H1 (cell line): ENCODE measurements around the gene ABCD1. TPM values are rescaled to one million over a fixed set of nuclear protein-coding genes. Genes with fewer than 3 reads are reported as not detected.

ENCODE experiments used
- CTCF ChIA-PET: fragments of 300-600 bp; sonication (Branson Sonifier 250); formaldehyde crosslinking; loops from one replicate; lab custom pipeline; 2021; ENCODE audit not compliant: partially characterized antibody; lab: Charles Lee
- POLR2A ChIA-PET: fragments of 300-600 bp; sonication (Branson Sonifier 250); formaldehyde crosslinking; loops from one replicate; lab custom pipeline; 2021; ENCODE audit warnings: inconsistent platforms; ENCODE audit not compliant: partially characterized antibody; lab: Charles Lee
- DNase-seq, 2 experiments: peaks; one replicate each; pipeline versions ENCODE4 v3.0.0 to v3.0.0-alpha.2; 2010 to 2022; ENCODE audit warnings: low spot score in 2 of 2, low read depth in 1 of 2, mixed read lengths in 1 of 2
- FAIRE-seq: peaks from 2 replicates; lab custom pipeline; 2011; peaks lifted over from hg19 to GRCh38; lab: Jason Lieb, UNC
- H2AFZ ChIP-seq: 2 replicates; pipeline ENCODE4 v1.8.1; 2012; ENCODE audit warnings: low read length, inconsistent platforms
- H2AK5ac ChIP-seq: 2 replicates; pipeline ENCODE4 v1.6.1; 2013; ENCODE audit warnings: low read depth, low read length
- H2BK120ac ChIP-seq: replicated peaks from 2 replicates; pipeline ENCODE3; 2013; ENCODE audit warnings: low read depth, low read length, inconsistent platforms
- H2BK12ac ChIP-seq: 2 replicates; pipeline ENCODE4 v1.6.1; 2013; ENCODE audit warnings: low read depth, low read length
- H2BK15ac ChIP-seq: 2 replicates; pipeline ENCODE4 v1.6.1; 2013; ENCODE audit warnings: low read length
- H2BK20ac ChIP-seq: 2 replicates; pipeline ENCODE4 v1.6.1; 2013; ENCODE audit warnings: low read length
- H2BK5ac ChIP-seq: 2 replicates; pipeline ENCODE4 v1.6.1; 2013; ENCODE audit warnings: low read depth, low read length
- H3K14ac ChIP-seq: 2 replicates; pipeline ENCODE4 v1.6.1; 2013; ENCODE audit warnings: inconsistent platforms; ENCODE audit not compliant: insufficient read length
- H3K18ac ChIP-seq: 2 replicates; pipeline ENCODE4 v1.6.1; 2013; ENCODE audit warnings: low read length; ENCODE audit errors: extremely low read depth
- H3K23ac ChIP-seq: 2 replicates; pipeline ENCODE4 v1.6.1; 2013; ENCODE audit warnings: inconsistent platforms; ENCODE audit not compliant: insufficient read length
- H3K23me2 ChIP-seq: 2 replicates; pipeline ENCODE4 v1.6.1; 2013; ENCODE audit warnings: low read depth, low read length
- H3K27ac ChIP-seq: 2 replicates; pipeline ENCODE4 v1.6.1; 2011; ENCODE audit warnings: low read depth, low read length, inconsistent platforms
- H3K27me3 ChIP-seq, 4 experiments: replicated peaks in 1 of 4; 1 replicate in 1 of 4; 2 replicates in 3 of 4; pipeline versions ENCODE4 v1.6.1 to v1.8.1; 2011 to 2013; ENCODE audit warnings: low read length in 3 of 4, mild to moderate bottlenecking in 3 of 4, inconsistent platforms in 2 of 4, mixed read lengths in 2 of 4, moderate library complexity in 1 of 4; ENCODE audit not compliant: control insufficient read depth in 3 of 4, insufficient read depth in 3 of 4; ENCODE audit errors: extremely low read depth in 1 of 4
- H3K36me3 ChIP-seq, 4 experiments: 2 replicates each; pipeline versions ENCODE4 v1.6.1 to v1.8.1; 2011 to 2013; ENCODE audit warnings: mild to moderate bottlenecking in 4 of 4, low read length in 3 of 4, moderate library complexity in 2 of 4, control low read depth in 1 of 4, inconsistent platforms in 1 of 4; ENCODE audit not compliant: insufficient read depth in 4 of 4, control insufficient read depth in 2 of 4
- H3K4ac ChIP-seq: replicated peaks from 2 replicates; pipeline ENCODE3; 2013; ENCODE audit warnings: low read length, low read depth, mixed read lengths, inconsistent platforms; ENCODE audit not compliant: insufficient read length
- H3K4me1 ChIP-seq, 4 experiments: replicated peaks in 1 of 4; 1 replicate in 1 of 4; 2 replicates in 3 of 4; pipeline versions ENCODE4 v1.6.1 to v1.8.1; 2011 to 2013; ENCODE audit warnings: low read length in 3 of 4, inconsistent platforms in 2 of 4, mixed read lengths in 1 of 4; ENCODE audit not compliant: insufficient read depth in 4 of 4, control insufficient read depth in 3 of 4
- H3K4me2 ChIP-seq, 2 experiments: 2 replicates each; pipeline versions ENCODE4 v1.6.1 to v1.8.1; 2011 to 2013; ENCODE audit warnings: low read depth in 2 of 2, low read length in 2 of 2, control low read depth in 1 of 2, inconsistent platforms in 1 of 2, mild to moderate bottlenecking in 1 of 2; ENCODE audit not compliant: insufficient read depth in 1 of 2
- H3K4me3 ChIP-seq, 4 experiments: fragments of 200-600, 300-600 bp in 1 of 4; sonication (generic), shearing (Covaris generic), sonication (Bioruptor Twin) in 1 of 4; 2 replicates each; pipeline versions ENCODE4 v1.5.1 to v1.8.1; 2011 to 2016; ENCODE audit warnings: low read length in 4 of 4, low read depth in 3 of 4, control low read depth in 2 of 4, inconsistent platforms in 2 of 4, mild to moderate bottlenecking in 2 of 4, mixed read lengths in 1 of 4, moderate library complexity in 1 of 4; ENCODE audit not compliant: insufficient read depth in 2 of 4; ENCODE audit errors: extremely low read depth in 1 of 4
- H3K56ac ChIP-seq: replicated peaks from 2 replicates; pipeline ENCODE3; 2013; ENCODE audit warnings: low read depth, mild to moderate bottlenecking, mixed read lengths, low read length, inconsistent platforms; ENCODE audit not compliant: insufficient read length
- H3K79me1 ChIP-seq: 2 replicates; pipeline ENCODE4 v1.6.1; 2013; ENCODE audit warnings: low read depth, low read length, control low read depth
- H3K79me2 ChIP-seq, 2 experiments: 2 replicates each; pipeline versions ENCODE4 v1.6.1 to v1.8.1; 2012 to 2013; ENCODE audit warnings: low read length in 2 of 2, mild to moderate bottlenecking in 2 of 2, inconsistent platforms in 1 of 2; ENCODE audit not compliant: insufficient read depth in 2 of 2, control insufficient read depth in 1 of 2
- H3K9ac ChIP-seq, 4 experiments: replicated peaks in 1 of 4; 1 replicate in 1 of 4; 2 replicates in 3 of 4; pipeline versions ENCODE4 v1.6.1 to v1.8.1; 2011 to 2013; ENCODE audit warnings: low read depth in 3 of 4, low read length in 3 of 4, control low read depth in 2 of 4, mild to moderate bottlenecking in 2 of 4, moderate library complexity in 2 of 4, inconsistent platforms in 1 of 4; ENCODE audit errors: extremely low read depth in 1 of 4
- H3K9me3 ChIP-seq, 2 experiments: 2 replicates each; pipeline versions ENCODE4 v1.6.1 to v1.8.1; 2012 to 2013; ENCODE audit warnings: mild to moderate bottlenecking in 2 of 2, moderate library complexity in 2 of 2, control low read depth in 1 of 2, inconsistent platforms in 1 of 2, low read depth in 1 of 2, low read length in 1 of 2, mixed read lengths in 1 of 2; ENCODE audit not compliant: insufficient read depth in 2 of 2
- H4K20me1 ChIP-seq, 2 experiments: replicated peaks in 1 of 2; 2 replicates each; pipeline versions ENCODE3 to v1.8.1; 2011 to 2013; ENCODE audit warnings: inconsistent platforms in 2 of 2, low read length in 2 of 2, mild to moderate bottlenecking in 1 of 2; ENCODE audit not compliant: insufficient read depth in 2 of 2, control insufficient read depth in 1 of 2
- H4K5ac ChIP-seq: 2 replicates; pipeline ENCODE4 v1.6.1; 2013; ENCODE audit warnings: low read length, low read depth, mixed read lengths, inconsistent platforms; ENCODE audit not compliant: insufficient read length
- H4K8ac ChIP-seq: 2 replicates; pipeline ENCODE4 v1.8.0; 2013; ENCODE audit warnings: mild to moderate bottlenecking, moderate library complexity, low read length, inconsistent platforms; ENCODE audit not compliant: insufficient read depth; ENCODE audit errors: extremely low read depth
- H4K91ac ChIP-seq: replicated peaks from 2 replicates; pipeline ENCODE3; 2013; ENCODE audit warnings: low read length, mixed read lengths, inconsistent platforms; ENCODE audit not compliant: insufficient read length
- CTCF ChIP-seq, 3 experiments: IDR thresholded peaks; 1 replicate in 2 of 3; 2 replicates in 1 of 3; pipeline versions ENCODE4 v1.5.1 to v1.6.1; 2011; ENCODE audit warnings: low read length in 3 of 3, mild to moderate bottlenecking in 3 of 3, inconsistent platforms in 2 of 3, low read depth in 1 of 3, moderate library complexity in 1 of 3; ENCODE audit not compliant: insufficient read depth in 1 of 3; ENCODE audit errors: control extremely low read depth in 1 of 3
- E2F6 ChIP-seq: IDR thresholded peaks from 2 replicates; pipeline ENCODE4 v1.6.1; 2012; ENCODE audit warnings: inconsistent platforms
- KDM4A ChIP-seq: IDR thresholded peaks from one replicate; pipeline ENCODE4 v1.7.1; 2012; ENCODE audit warnings: low read depth, mild to moderate bottlenecking, moderate library complexity, low read length, inconsistent platforms; ENCODE audit not compliant: severe bottlenecking
- PHF8 ChIP-seq: fragments of 200-600 bp; sonication (generic); conservative IDR thresholded peaks from 2 replicates; pipeline ENCODE4 v1.7.1; 2012; ENCODE audit warnings: low read depth, mild to moderate bottlenecking, inconsistent platforms, low read length, moderate library complexity
- POLR2A ChIP-seq, 2 experiments: IDR thresholded peaks; 1 replicate in 1 of 2; 2 replicates in 1 of 2; pipeline ENCODE4 v1.6.1; 2011; ENCODE audit warnings: low read depth in 2 of 2, low read length in 2 of 2, mild to moderate bottlenecking in 2 of 2; ENCODE audit errors: control extremely low read depth in 1 of 2
- RNF2 ChIP-seq: fragments of 200-900, 300-1000 bp; sonication (generic); IDR thresholded peaks from 2 replicates; pipeline ENCODE4 v1.7.1; 2016; ENCODE audit warnings: borderline replicate concordance, low read depth, mild to moderate bottlenecking, antibody characterized with exemption, low read length; ENCODE audit not compliant: poor library complexity, severe bottlenecking; ENCODE audit errors: missing control alignments
- RXRA ChIP-seq: IDR thresholded peaks from 2 replicates; pipeline ENCODE4 v1.6.1; 2011; ENCODE audit warnings: low read depth, mild to moderate bottlenecking, low read length, moderate library complexity; ENCODE audit not compliant: insufficient read depth
- SIRT6 ChIP-seq: IDR thresholded peaks from one replicate; pipeline ENCODE4 v1.7.1; 2012; ENCODE audit warnings: low read length, inconsistent platforms
- TBP ChIP-seq: IDR thresholded peaks from 2 replicates; pipeline ENCODE4 v1.6.1; 2011; ENCODE audit warnings: low read depth, low read length, improper control_type of control experiment
- WGBS, 2 experiments: shearing (Covaris generic) in 1 of 2; methylation state at CpG; one replicate each; pipeline versions ENCODE4 v1.1.6 to v1.1.7; 2013 to 2015; ENCODE audit warnings: low lambda C conversion rate in 2 of 2, mixed read lengths in 2 of 2, inconsistent platforms in 1 of 2, low coverage in 1 of 2, missing lambda C conversion rate in 1 of 2; ENCODE audit not compliant: insufficient replicate concordance in 2 of 2, insufficient coverage in 1 of 2, insufficient read length in 1 of 2; ENCODE audit errors: extremely low coverage in 1 of 2, missing lambda C conversion rate in 1 of 2; 5-methylcytosine and 5-hydroxymethylcytosine counted together
- polyA plus RNA-seq, 7 experiments: library from polyadenylated mRNA; depleted of rRNA in 3 of 7; stranded (reverse) in 5 of 7; unstranded in 2 of 7; fragments of >200 nt in 5 of 7; fragments of 200-250 nt in 2 of 7; gene quantifications; 1 replicate in 5 of 7; 2 replicates in 1 of 7; 4 replicates in 1 of 7; pipeline versions ENCODE4 v1.2.1 to v1.2.3, GENCODE V29; 2011 to 2013; ENCODE audit warnings: missing spikeins in 2 of 7, mixed read lengths in 2 of 7
- total RNA-seq: library from RNA; stranded (reverse); fragmentation: NEBNext Ultra II Directional; extraction: Animal tissue kit (Norgen Biotek cat#: 25700); gene quantifications from 2 replicates; pipeline ENCODE4 v1.2.1, GENCODE V29; 2021

Gene ABCD1
- total and polyA plus RNA-seq, 2 of the 8 experiments (the other 6 are each of a cell fraction or from before 2014, with no cell fraction given): 3.1 to 6.6 TPM

GRCh38 chrX:153769158-153769864 lies 44.7 kb downstream of the ABCD1 start:
- CTCF ChIA-PET: interaction anchor here (0.6 kb wide), 1 partner anchor 176 kb away, joined by 3 read pairs; no protein-coding TSS in a partner anchor
- no peak for FAIRE-seq
- 91% methylated on average over 19 of the region's 23 CpGs; no CpG with 5 or more reads in 1 of the 2 experiments for WGBS, 2 experiments
- TF ChIP-seq RNF2: no peak
- no peak for TF ChIP-seq E2F6
- TF ChIP-seq SIRT6: no peak
- no peak for TF ChIP-seq KDM4A
- no peak for TF ChIP-seq PHF8
- TF ChIP-seq CTCF (IDR thresholded peaks at IDR 0.05; ENCODE audit: control extremely low read depth in 1 of 3, insufficient read depth in 1 of 3, low read depth in 1 of 3, low read length in 3 of 3): no peak
- no peak for TF ChIP-seq TBP
- TF ChIP-seq POLR2A (IDR thresholded peaks at IDR 0.05; ENCODE audit: control extremely low read depth in 1 of 2, low read depth in 2 of 2, low read length in 2 of 2): no peak
- TF ChIP-seq RXRA: no peak

More at GRCh38 chrX:153769158-153769864, 44.7 kb downstream of the ABCD1 start:
- Histone ChIP-seq H4K5ac (no peak overlapping the region), H2BK120ac (no peak overlapping the region), H3K27me3 (no peaks in the 10 kb centered on the region), H2BK15ac (no peak overlapping the region), H3K79me2 (no peaks in the 10 kb centered on the region), H2BK12ac (no peak overlapping the region), H3K18ac (no peak overlapping the region), H2AK5ac (no peak overlapping the region), H3K36me3 (no peaks in the 10 kb centered on the region), H3K79me1 (no peaks in the 10 kb centered on the region), H3K56ac (no peak overlapping the region), H4K91ac (no peak overlapping the region), H2BK5ac (no peak overlapping the region), H3K27ac (no peak overlapping the region), H3K14ac (no peak overlapping the region), H3K9me3 (no peaks in the 10 kb centered on the region), H3K23me2 (no peaks in the 10 kb centered on the region), H3K23ac (no peak overlapping the region), H3K4me2 (no peak overlapping the region), H3K4me3 (no peak overlapping the region), H2BK20ac (no peak overlapping the region), H2AFZ (no peak overlapping the region), H3K4ac (no peak overlapping the region), H3K4me1 (peaks cover 0 to 5% (median 2%) of the 10 kb centered on the region in 4 experiments; a peak in 5 of 7 replicates), H4K8ac (no peak overlapping the region), H4K20me1 (no peaks in the 10 kb centered on the region), H3K9ac (no peak overlapping the region)
- no peak for DNase-seq
- POLR2A ChIA-PET: interaction anchor here (1.1 kb wide), 1 partner anchor 12 kb away, joined by 3 read pairs; no protein-coding TSS in a partner anchor
